HepG2 (cell line): ENCODE results near the gene SHQ1. TPM values are rescaled to one million over a fixed set of nuclear protein-coding genes. Genes with fewer than 3 reads are reported as not detected.

Experiments
- ATAC-seq: fragments of 200-7000 bp; cut with Tn5 transposase; 3 replicates; pipeline ENCODE4 v1.9.1; 2020; ENCODE audit warnings: mild to moderate bottlenecking, moderate library complexity
- BruUV-seq: library from RNA; stranded (reverse); fragments of 400-500 nt; replicated peaks from 2 replicates; lab custom pipeline; 2021; lab: Mats Ljungman, UMichigan
- CTCF ChIA-PET: fragments of 300-600 bp; formaldehyde crosslinking; extraction: SDS; loops from one replicate; lab custom pipeline; 2021; ENCODE audit warnings: low total read pairs, inconsistent platforms, low intra/inter-chr PET ratio; lab: Yijun Ruan, JAX
- POLR2A ChIA-PET: fragments of 350-600 bp; sonication (Branson Sonifier 250); formaldehyde crosslinking; loops from one replicate; lab custom pipeline; 2020; ENCODE audit warnings: antibody characterized with exemption, inconsistent platforms; lab: Yijun Ruan, JAX
- DNase-seq: peaks from one replicate; pipeline ENCODE4 v3.0.0-alpha.2; 2015; ENCODE audit warnings: low spot score
- FAIRE-seq: peaks from 3 replicates; lab custom pipeline; 2011; peaks lifted over from hg19 to GRCh38; lab: Jason Lieb, UNC
- H2AFZ ChIP-seq: one replicate; pipeline ENCODE4 v1.6.1; 2011; ENCODE audit warnings: low read length, inconsistent platforms
- H3K27ac ChIP-seq: fragments of 300-600 bp; 3 replicates; pipeline ENCODE4 v1.8.0; 2011; ENCODE audit warnings: mixed run types, mild to moderate bottlenecking, mixed read lengths, low read length, inconsistent platforms; ENCODE audit not compliant: insufficient read depth; ENCODE audit errors: extremely low read length
- H3K27me3 ChIP-seq, 2 experiments: fragments of 200-600 bp in 1 of 2; 2 replicates in 1 of 2; 3 replicates in 1 of 2; pipeline versions ENCODE4 v1.6.0 to v1.8.0; 2011; ENCODE audit warnings: low read length in 2 of 2, mild to moderate bottlenecking in 2 of 2, moderate library complexity in 2 of 2, inconsistent platforms in 1 of 2; ENCODE audit not compliant: insufficient read depth in 2 of 2, control insufficient read depth in 1 of 2
- H3K36me3 ChIP-seq, 2 experiments: fragments of 200-600 bp in 1 of 2; replicated peaks in 1 of 2; 2 replicates in 1 of 2; 3 replicates in 1 of 2; pipeline versions ENCODE4 v1.5.1 to v1.8.0; 2011; ENCODE audit warnings: low read length in 2 of 2, inconsistent platforms in 1 of 2; ENCODE audit not compliant: insufficient read depth in 2 of 2, control insufficient read depth in 1 of 2
- H3K4me1 ChIP-seq: 2 replicates; pipeline ENCODE4 v1.5.1; 2012; ENCODE audit warnings: low read length, inconsistent platforms; ENCODE audit not compliant: insufficient read depth
- H3K4me2 ChIP-seq: 2 replicates; pipeline ENCODE4 v1.6.0; 2011; ENCODE audit warnings: low read depth, low read length, inconsistent platforms
- H3K4me3 ChIP-seq, 3 experiments: fragments of 200-600 bp in 1 of 3; sonication (generic), shearing (Covaris generic) in 1 of 3; replicated peaks in 1 of 3; 2 replicates each; pipeline ENCODE4 v1.5.1; 2011 to 2016; ENCODE audit warnings: low read length in 3 of 3, inconsistent platforms in 2 of 3, low read depth in 2 of 3, mild to moderate bottlenecking in 2 of 3, control low read depth in 1 of 3, mixed read lengths in 1 of 3; ENCODE audit not compliant: insufficient read depth in 1 of 3
- H3K79me2 ChIP-seq: one replicate; pipeline ENCODE4 v1.6.1; 2011; ENCODE audit warnings: low read length, inconsistent platforms; ENCODE audit not compliant: insufficient read depth
- H3K9ac ChIP-seq: 2 replicates; pipeline ENCODE4 v1.6.0; 2011; ENCODE audit warnings: mild to moderate bottlenecking, low read depth, low read length, inconsistent platforms; ENCODE audit not compliant: insufficient read depth
- H3K9me3 ChIP-seq: 2 replicates; pipeline ENCODE4 v1.5.1; 2012; ENCODE audit warnings: mild to moderate bottlenecking, low read length
- H4K20me1 ChIP-seq: 2 replicates; pipeline ENCODE4 v1.6.0; 2011; ENCODE audit warnings: inconsistent platforms, mild to moderate bottlenecking, low read length, moderate library complexity; ENCODE audit not compliant: insufficient read depth
- HOXA3 ChIP-seq: sonication (generic); formaldehyde crosslinking; IDR thresholded peaks from 2 replicates; pipeline ENCODE4 v1.5.0; 2020; ENCODE audit warnings: missing genetic modification reagents
- POLR2AphosphoS2 ChIP-seq: IDR thresholded peaks from 2 replicates; pipeline ENCODE4 v1.6.1; 2011; ENCODE audit warnings: low read depth, low read length, improper control_type of control experiment
- RBM22 ChIP-seq: fragments of 200-400 bp; formaldehyde crosslinking; optimal IDR thresholded peaks from 2 replicates; pipeline ENCODE3; 2017; ENCODE audit warnings: mild to moderate bottlenecking, low read length, moderate library complexity
- SATB2 ChIP-seq: sonication (generic); formaldehyde crosslinking; IDR thresholded peaks from 2 replicates; pipeline ENCODE4 v1.5.0; 2020; ENCODE audit warnings: missing genetic modification reagents
- ZNF205 ChIP-seq: IDR thresholded peaks from 2 replicates; pipeline ENCODE4 v1.6.1; 2018; ENCODE audit warnings: missing biosample characterization, missing genetic modification reagents
- ZNF451 ChIP-seq: sonication (generic); formaldehyde crosslinking; IDR thresholded peaks from 2 replicates; pipeline ENCODE4 v1.5.0; 2020; ENCODE audit warnings: mild to moderate bottlenecking, missing genetic modification reagents
- ZNF709 ChIP-seq: sonication (generic); formaldehyde crosslinking; IDR thresholded peaks from 2 replicates; pipeline ENCODE4 v1.5.0; 2020; ENCODE audit warnings: mild to moderate bottlenecking, missing genetic modification reagents
- ZNF720 ChIP-seq: sonication (generic); formaldehyde crosslinking; IDR thresholded peaks from 2 replicates; pipeline ENCODE4 v1.4.0; 2020; ENCODE audit warnings: missing genetic modification reagents
- ZNF878 ChIP-seq: sonication (generic); formaldehyde crosslinking; IDR thresholded peaks from 2 replicates; pipeline ENCODE4 v1.8.1; 2023; ENCODE audit warnings: mild to moderate bottlenecking, missing genetic modification reagents, moderate library complexity
- ZZZ3 ChIP-seq: sonication (generic); formaldehyde crosslinking; IDR thresholded peaks from 2 replicates; pipeline ENCODE4 v1.4.0; 2020; ENCODE audit warnings: missing genetic modification reagents, mild to moderate bottlenecking, borderline replicate concordance
- WGBS: methylation state at CpG from one replicate; pipeline ENCODE4 v1.1.6; 2017; ENCODE audit warnings: low lambda C conversion rate; 5-methylcytosine and 5-hydroxymethylcytosine counted together
- in situ Hi-C: cut with HindIII; loops from 2 replicates; pipeline ENCODE4 v1.10.0; 2017; ENCODE audit warnings: low pct_unique_long_range_greater_than_20kb; ENCODE audit not compliant: extremely low pct_ligation_motif_present
- intact Hi-C: fragments of 100-400 bp; cut with micrococcal nuclease; formaldehyde crosslinking; loops from one replicate; pipeline ENCODE4 v1.10.0; 2022; ENCODE audit not compliant: unreplicated experiment
- polyA plus RNA-seq, 8 experiments: library from polyadenylated mRNA; depleted of rRNA in 3 of 8; stranded (reverse) in 7 of 8; unstranded in 1 of 8; fragments of >200 nt; fragmentation: Illumina TruSeq in 4 of 8; extraction: Trizol in 4 of 8; gene quantifications; 2 replicates each; pipeline versions ENCODE4 v1.2.1 to v1.2.3, GENCODE V29; 2011 to 2016; ENCODE audit warnings: low read depth in 4 of 8, missing spikeins in 1 of 8, mixed read lengths in 1 of 8; ENCODE audit not compliant: insufficient read depth in 1 of 8
- total RNA-seq, 5 experiments: library from RNA; depleted of rRNA; stranded (reverse); fragments of >200 nt; fragmentation: Illumina TruSeq; extraction: Trizol; gene quantifications; 2 replicates each; pipeline ENCODE4 v1.2.3, GENCODE V29; 2016; ENCODE audit warnings: low read depth in 1 of 5
- TF ChIP-seq, protein P1 (sequence below), 2 experiments: fragments of 450-650 bp in 1 of 2; sonication (generic) in 1 of 2; formaldehyde crosslinking in 1 of 2; IDR thresholded peaks; 2 replicates each; pipeline versions ENCODE4 v1.6.1 to v1.8.0; 2016 to 2022; ENCODE audit warnings: antibody characterized with exemption in 1 of 2, mild to moderate bottlenecking in 1 of 2, missing genetic modification reagents in 1 of 2
- TF ChIP-seq, protein P2 (sequence below): sonication (generic); formaldehyde crosslinking; IDR thresholded peaks from 2 replicates; pipeline ENCODE4 v1.5.0; 2020; ENCODE audit warnings: mild to moderate bottlenecking, missing genetic modification reagents, borderline replicate concordance

Gene SHQ1
- total and polyA plus RNA-seq, 2 of the 13 experiments (the other 11 are each of a cell fraction or from before 2014, with no cell fraction given): 5.5 to 20.3 TPM

DNA sequence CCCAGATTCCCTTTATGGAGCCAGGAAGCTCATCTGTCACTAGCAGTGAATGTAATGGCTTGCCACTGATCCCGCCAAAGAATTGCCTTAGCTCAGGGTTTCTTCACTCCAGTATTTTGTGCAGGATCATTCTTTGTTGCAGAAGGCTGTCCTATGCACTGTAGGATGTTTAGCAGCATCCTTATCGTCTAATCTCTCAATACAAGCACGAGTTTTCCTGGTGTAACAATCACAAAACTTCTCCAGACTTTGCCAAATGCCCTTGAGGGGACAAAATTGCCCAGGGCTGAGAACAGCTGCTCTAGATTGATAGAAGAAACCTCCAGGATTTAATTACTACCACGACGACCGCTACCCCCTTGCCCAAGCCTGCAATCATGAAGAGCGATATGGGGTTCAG, 6.8 kb upstream of the SHQ1 start:
- no peaks in the 10 kb centered on the region for H4K20me1 ChIP-seq
- H3K4me3 ChIP-seq: no peak overlapping the region
- no peak overlapping the region for H3K9ac ChIP-seq
- no peaks in the 10 kb centered on the region; a peak in 1 of 5 replicates for H3K27me3 ChIP-seq
- intact Hi-C loops: no loop called here
- no TSS peak for BruUV-seq
- no peak overlapping the region for H3K27ac ChIP-seq
- H3K79me2 ChIP-seq: no peaks in the 10 kb centered on the region
- ChIA-PET CTCF (no interaction called here), POLR2A (no interaction called here)
- in situ Hi-C loops: no loop called here
- H3K4me1 ChIP-seq: peaks cover 6% of the 10 kb centered on the region; the same call in 1 of the 2 replicates
- H3K36me3 ChIP-seq: no peaks in the 10 kb centered on the region
- ATAC-seq (no peak), FAIRE-seq (no peak), DNase-seq (no peak)
- no peak overlapping the region for H2AFZ ChIP-seq
- H3K9me3 ChIP-seq: no peaks in the 10 kb centered on the region
- H3K4me2 ChIP-seq: no peak overlapping the region
- TF ChIP-seq ZNF205 (CRISPR knock-in tag): no peak
- no peak for TF ChIP-seq ZNF878 (CRISPR knock-in tag)
- TF ChIP-seq ZNF720: no peak
- no peak for TF ChIP-seq ZZZ3 (CRISPR knock-in tag)
- TF ChIP-seq ZNF709 (CRISPR knock-in tag): no peak
- TF ChIP-seq HOXA3 (CRISPR knock-in tag): no peak
- TF ChIP-seq RBM22: no peak
- no peak for TF ChIP-seq SATB2 (CRISPR knock-in tag)
- TF ChIP-seq, protein P1, sequence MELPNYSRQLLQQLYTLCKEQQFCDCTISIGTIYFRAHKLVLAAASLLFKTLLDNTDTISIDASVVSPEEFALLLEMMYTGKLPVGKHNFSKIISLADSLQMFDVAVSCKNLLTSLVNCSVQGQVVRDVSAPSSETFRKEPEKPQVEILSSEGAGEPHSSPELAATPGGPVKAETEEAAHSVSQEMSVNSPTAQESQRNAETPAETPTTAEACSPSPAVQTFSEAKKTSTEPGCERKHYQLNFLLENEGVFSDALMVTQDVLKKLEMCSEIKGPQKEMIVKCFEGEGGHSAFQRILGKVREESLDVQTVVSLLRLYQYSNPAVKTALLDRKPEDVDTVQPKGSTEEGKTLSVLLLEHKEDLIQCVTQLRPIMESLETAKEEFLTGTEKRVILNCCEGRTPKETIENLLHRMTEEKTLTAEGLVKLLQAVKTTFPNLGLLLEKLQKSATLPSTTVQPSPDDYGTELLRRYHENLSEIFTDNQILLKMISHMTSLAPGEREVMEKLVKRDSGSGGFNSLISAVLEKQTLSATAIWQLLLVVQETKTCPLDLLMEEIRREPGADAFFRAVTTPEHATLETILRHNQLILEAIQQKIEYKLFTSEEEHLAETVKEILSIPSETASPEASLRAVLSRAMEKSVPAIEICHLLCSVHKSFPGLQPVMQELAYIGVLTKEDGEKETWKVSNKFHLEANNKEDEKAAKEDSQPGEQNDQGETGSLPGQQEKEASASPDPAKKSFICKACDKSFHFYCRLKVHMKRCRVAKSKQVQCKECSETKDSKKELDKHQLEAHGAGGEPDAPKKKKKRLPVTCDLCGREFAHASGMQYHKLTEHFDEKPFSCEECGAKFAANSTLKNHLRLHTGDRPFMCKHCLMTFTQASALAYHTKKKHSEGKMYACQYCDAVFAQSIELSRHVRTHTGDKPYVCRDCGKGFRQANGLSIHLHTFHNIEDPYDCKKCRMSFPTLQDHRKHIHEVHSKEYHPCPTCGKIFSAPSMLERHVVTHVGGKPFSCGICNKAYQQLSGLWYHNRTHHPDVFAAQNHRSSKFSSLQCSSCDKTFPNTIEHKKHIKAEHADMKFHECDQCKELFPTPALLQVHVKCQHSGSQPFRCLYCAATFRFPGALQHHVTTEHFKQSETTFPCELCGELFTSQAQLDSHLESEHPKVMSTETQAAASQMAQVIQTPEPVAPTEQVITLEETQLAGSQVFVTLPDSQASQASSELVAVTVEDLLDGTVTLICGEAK (IDR thresholded peaks at IDR 0.05): no peak
- TF ChIP-seq, protein P1 (CRISPR knock-in tag; IDR thresholded peaks at IDR 0.05): no peak
- TF ChIP-seq POLR2AphosphoS2: no peak
- TF ChIP-seq ZNF451: no peak
- TF ChIP-seq, protein P2, sequence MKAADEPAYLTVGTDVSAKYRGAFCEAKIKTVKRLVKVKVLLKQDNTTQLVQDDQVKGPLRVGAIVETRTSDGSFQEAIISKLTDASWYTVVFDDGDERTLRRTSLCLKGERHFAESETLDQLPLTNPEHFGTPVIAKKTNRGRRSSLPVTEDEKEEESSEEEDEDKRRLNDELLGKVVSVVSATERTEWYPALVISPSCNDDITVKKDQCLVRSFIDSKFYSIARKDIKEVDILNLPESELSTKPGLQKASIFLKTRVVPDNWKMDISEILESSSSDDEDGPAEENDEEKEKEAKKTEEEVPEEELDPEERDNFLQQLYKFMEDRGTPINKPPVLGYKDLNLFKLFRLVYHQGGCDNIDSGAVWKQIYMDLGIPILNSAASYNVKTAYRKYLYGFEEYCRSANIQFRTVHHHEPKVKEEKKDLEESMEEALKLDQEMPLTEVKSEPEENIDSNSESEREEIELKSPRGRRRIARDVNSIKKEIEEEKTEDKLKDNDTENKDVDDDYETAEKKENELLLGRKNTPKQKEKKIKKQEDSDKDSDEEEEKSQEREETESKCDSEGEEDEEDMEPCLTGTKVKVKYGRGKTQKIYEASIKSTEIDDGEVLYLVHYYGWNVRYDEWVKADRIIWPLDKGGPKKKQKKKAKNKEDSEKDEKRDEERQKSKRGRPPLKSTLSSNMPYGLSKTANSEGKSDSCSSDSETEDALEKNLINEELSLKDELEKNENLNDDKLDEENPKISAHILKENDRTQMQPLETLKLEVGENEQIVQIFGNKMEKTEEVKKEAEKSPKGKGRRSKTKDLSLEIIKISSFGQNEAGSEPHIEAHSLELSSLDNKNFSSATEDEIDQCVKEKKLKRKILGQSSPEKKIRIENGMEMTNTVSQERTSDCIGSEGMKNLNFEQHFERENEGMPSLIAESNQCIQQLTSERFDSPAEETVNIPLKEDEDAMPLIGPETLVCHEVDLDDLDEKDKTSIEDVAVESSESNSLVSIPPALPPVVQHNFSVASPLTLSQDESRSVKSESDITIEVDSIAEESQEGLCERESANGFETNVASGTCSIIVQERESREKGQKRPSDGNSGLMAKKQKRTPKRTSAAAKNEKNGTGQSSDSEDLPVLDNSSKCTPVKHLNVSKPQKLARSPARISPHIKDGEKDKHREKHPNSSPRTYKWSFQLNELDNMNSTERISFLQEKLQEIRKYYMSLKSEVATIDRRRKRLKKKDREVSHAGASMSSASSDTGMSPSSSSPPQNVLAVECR: no peak
- WGBS: 38% methylated on average over 7 of the region's 7 CpGs
